Activated CD8-positive, alpha-beta T cell treated with anti-CD3 and anti-CD28 coated beads, Interleukin-2, amount 10 ng/mL, durations not matched to agents 7 days and 5 days (primary cell): ENCODE results near the gene UCN2. TPM values are rescaled to one million over a fixed set of nuclear protein-coding genes. Genes with fewer than 3 reads are reported as not detected.
"Not testable (repeated sequence)": the region's sequence is repeated elsewhere in the genome, so short reads cannot be mapped to it uniquely, and the experiment has no call there.

Source experiments
- ATAC-seq: fragments of 150-1000 bp; cut with Tn5 transposase; one replicate; pipeline ENCODE4 v1.10.0; 2021; ENCODE audit warnings: moderate library complexity
- CTCF ChIA-PET: fragments of 350-600 bp; sonication (Branson Sonifier 250); formaldehyde crosslinking; loops from one replicate; lab custom pipeline; 2021; ENCODE audit warnings: antibody characterized with exemption; lab: Charles Lee
- POLR2A ChIA-PET: fragments of 350-600 bp; sonication (Branson Sonifier 250); formaldehyde crosslinking; loops from one replicate; lab custom pipeline; 2021; ENCODE audit warnings: antibody characterized with exemption; lab: Charles Lee
- DNase-seq: peaks from one replicate; pipeline ENCODE4 v3.0.0-alpha.2; 2020
- H3K27ac Mint-ChIP-seq: one replicate; pipeline ENCODE4 v1.8.0; 2021; ENCODE audit warnings: mild to moderate bottlenecking, mixed read lengths
- H3K27me3 Mint-ChIP-seq: one replicate; pipeline ENCODE4 v1.8.0; 2021; ENCODE audit warnings: low read depth, mixed read lengths
- H3K36me3 Mint-ChIP-seq: one replicate; pipeline ENCODE4 v1.8.0; 2021; ENCODE audit warnings: low read depth, mixed read lengths
- H3K4me1 Mint-ChIP-seq: one replicate; pipeline ENCODE4 v1.8.0; 2021; ENCODE audit warnings: low read depth, mixed read lengths
- H3K4me3 Mint-ChIP-seq: one replicate; pipeline ENCODE4 v1.8.0; 2021; ENCODE audit warnings: mild to moderate bottlenecking, mixed read lengths
- H3K9me3 Mint-ChIP-seq: one replicate; pipeline ENCODE4 v1.8.0; 2022; ENCODE audit warnings: mixed read lengths; ENCODE audit not compliant: insufficient read depth
- total RNA-seq, 2 experiments: library from RNA; stranded (reverse); gene quantifications; one replicate each; pipeline ENCODE4 v1.2.3, GENCODE V29; 2021

UCN2 gene
- total RNA-seq, 2 experiments from 2014 or later: not detected

DNA sequence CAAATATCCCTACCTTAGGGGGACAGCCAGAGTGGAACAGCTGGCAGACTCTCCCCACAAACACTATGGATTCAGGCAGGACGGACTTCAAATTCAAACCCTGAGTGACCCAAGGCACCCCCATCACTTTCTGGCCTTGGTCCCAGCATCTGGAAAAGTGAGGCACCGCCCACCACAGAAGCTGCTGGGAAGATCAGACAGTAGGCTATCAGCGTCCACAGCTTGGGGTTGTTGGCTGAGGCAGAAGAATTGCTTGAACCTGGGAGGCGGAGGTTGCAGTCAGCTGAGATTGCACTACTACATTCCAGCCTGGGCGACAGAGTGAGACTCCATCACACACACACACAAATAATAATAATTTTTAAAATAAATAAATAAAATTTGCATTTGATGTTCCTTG lies 15.5 kb downstream of the UCN2 start:
- no peaks in the 10 kb centered on the region for H3K27me3 Mint-ChIP-seq
- H3K36me3 Mint-ChIP-seq: peaks cover 49% of the 10 kb centered on the region
- no peaks in the 10 kb centered on the region for H3K9me3 Mint-ChIP-seq
- H3K27ac Mint-ChIP-seq: no peak overlapping the region
- no peak for DNase-seq
- peaks cover 19% of the 10 kb centered on the region for H3K4me1 Mint-ChIP-seq
- POLR2A ChIA-PET: interaction anchor here (1.4 kb wide), 1 partner anchor 79 kb away, joined by 3 read pairs; no protein-coding TSS in a partner anchor
- H3K4me3 Mint-ChIP-seq: no peak overlapping the region
- no peak for ATAC-seq
- CTCF ChIA-PET: interaction anchor here (0.6 to 15.5 kb wide), 11 partner anchors 11 to 279 kb away, joined by 3 to 179 read pairs (median 10); partner anchors contain the start of genes CCDC51, PFKFB4 and TMA7

GRCh38 chr3:48546203-48546829 lies 17.3 kb downstream of the UCN2 start:
- no peak for ATAC-seq
- H3K9me3 Mint-ChIP-seq: no peaks in the 10 kb centered on the region
- ChIA-PET POLR2A (interaction anchor here (0.7 kb wide), 1 partner anchor 107 kb away, joined by 3 read pairs; the partner anchor contains the start of genes CCDC51 and TMA7), CTCF (interaction anchor here (0.6 to 3.7 kb wide), 7 partner anchors 16 to 352 kb away, joined by 3 to 31 read pairs (median 6); partner anchors contain the start of genes CCDC51 and TMA7)
- peaks cover 48% of the 10 kb centered on the region for H3K36me3 Mint-ChIP-seq
- H3K27ac Mint-ChIP-seq: peak overlapping the region; percentile 28
- no peaks in the 10 kb centered on the region for H3K27me3 Mint-ChIP-seq
- H3K4me1 Mint-ChIP-seq: peaks cover 16% of the 10 kb centered on the region
- no peak overlapping the region for H3K4me3 Mint-ChIP-seq
- DNase-seq: no peak

- CTCF ChIA-PET: interaction anchor here (1.3 to 3.1 kb wide), 2 partner anchors 71 to 143 kb away, joined by 4 to 23 read pairs; no protein-coding TSS in a partner anchor
- H3K4me1 Mint-ChIP-seq: peaks cover 6% of the 10 kb centered on the region
- H3K27me3 Mint-ChIP-seq: no peaks in the 10 kb centered on the region
Observed at GRCh38 chr3:48544141-48544540, 19.4 kb downstream of the UCN2 start.

GRCh38 chr3:48543271-48543866 lies 20.2 kb downstream of the UCN2 start:
- Mint-ChIP-seq H3K4me1 (peaks cover under 1% of the 10 kb centered on the region), H3K36me3 (peaks cover 43% of the 10 kb centered on the region), H3K27me3 (no peaks in the 10 kb centered on the region), H3K27ac (no peak overlapping the region), H3K9me3 (no peaks in the 10 kb centered on the region), H3K4me3 (no peak overlapping the region)
- ChIA-PET POLR2A (no interaction called here), CTCF (no interaction called here)
- ATAC-seq: no peak
- no peak for DNase-seq

More at GRCh38 chr3:48544141-48544540, 19.4 kb downstream of the UCN2 start:
- DNase-seq: no peak
- H3K36me3 Mint-ChIP-seq: peaks cover 42% of the 10 kb centered on the region
- POLR2A ChIA-PET: no interaction called here
- no peak overlapping the region for H3K27ac Mint-ChIP-seq
- ATAC-seq: no peak
- H3K9me3 Mint-ChIP-seq: no peaks in the 10 kb centered on the region
- H3K4me3 Mint-ChIP-seq: no peak overlapping the region

DNA sequence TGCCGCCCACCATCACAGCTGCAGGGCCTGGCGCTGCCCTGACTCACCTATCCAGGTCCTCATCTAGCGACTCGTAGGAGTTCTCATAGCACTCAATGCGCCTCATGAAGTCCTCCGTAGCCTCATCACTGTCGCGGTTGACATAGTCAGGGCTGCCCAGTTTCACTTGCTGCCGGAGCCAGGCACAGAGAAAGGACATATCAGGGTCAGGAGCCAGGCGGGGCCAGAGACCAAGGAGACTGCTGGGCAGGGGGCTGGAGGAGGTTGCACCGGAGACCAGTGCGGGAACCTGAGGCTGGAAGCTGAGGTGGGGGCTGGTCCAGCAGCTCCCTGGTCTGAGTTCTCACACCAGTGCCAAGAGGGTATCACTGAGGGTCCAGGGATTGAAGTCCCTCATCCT lies 25.1 kb downstream of the UCN2 start:
- no peak overlapping the region for H3K27ac Mint-ChIP-seq
- no peaks in the 10 kb centered on the region for H3K27me3 Mint-ChIP-seq
- ATAC-seq (no peak), DNase-seq (no peak)
- H3K4me3 Mint-ChIP-seq: no peak overlapping the region
- ChIA-PET CTCF (no interaction called here), POLR2A (interaction anchor here (0.6 kb wide), 1 partner anchor 46 kb away, joined by 3 read pairs; no protein-coding TSS in a partner anchor)
- H3K4me1 Mint-ChIP-seq: peaks cover 8% of the 10 kb centered on the region
- no peaks in the 10 kb centered on the region for H3K9me3 Mint-ChIP-seq
- H3K36me3 Mint-ChIP-seq: peaks cover 45% of the 10 kb centered on the region

GRCh38 chr3:48536785-48537184 lies 26.8 kb downstream of the UCN2 start:
- H3K27me3 Mint-ChIP-seq: no peaks in the 10 kb centered on the region
- H3K4me1 Mint-ChIP-seq: peaks cover 10% of the 10 kb centered on the region
- DNase-seq (no peak), ATAC-seq (no peak)
- CTCF ChIA-PET: interaction anchor here (0.9 to 1.7 kb wide), 2 partner anchors 12 to 101 kb away, joined by 3 to 6 read pairs; no protein-coding TSS in a partner anchor
- no peaks in the 10 kb centered on the region for H3K9me3 Mint-ChIP-seq
- POLR2A ChIA-PET: interaction anchor here (1.2 kb wide), 1 partner anchor 58 kb away, joined by 3 read pairs; no protein-coding TSS in a partner anchor
- no peak overlapping the region for H3K4me3 Mint-ChIP-seq
- H3K27ac Mint-ChIP-seq: no peak overlapping the region
- peaks cover 48% of the 10 kb centered on the region for H3K36me3 Mint-ChIP-seq

DNA sequence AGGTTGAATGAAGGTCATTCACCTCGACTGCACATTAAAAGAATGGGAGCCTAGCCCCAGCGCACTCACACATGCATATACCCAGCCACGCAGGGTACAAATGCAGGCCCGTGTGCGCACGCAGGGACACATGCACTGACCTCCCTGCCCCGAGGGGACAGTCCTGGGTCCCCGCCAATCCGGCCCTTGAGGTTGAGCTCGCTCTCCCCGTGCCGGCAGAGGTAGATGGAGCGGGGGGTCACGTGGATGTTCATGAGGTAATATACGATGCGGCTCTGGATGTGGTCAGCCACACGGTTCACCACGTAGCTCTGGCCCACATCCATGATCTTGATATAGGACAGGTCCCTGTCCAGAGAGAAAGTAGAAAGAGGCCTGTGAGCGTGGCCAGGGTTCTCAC lies 27.5 kb downstream of the UCN2 start:
- DNase-seq (no peak), ATAC-seq (no peak)
- Mint-ChIP-seq H3K4me3 (no peak overlapping the region), H3K9me3 (no peaks in the 10 kb centered on the region), H3K4me1 (peaks cover 10% of the 10 kb centered on the region), H3K27ac (no peak overlapping the region), H3K27me3 (no peaks in the 10 kb centered on the region), H3K36me3 (peaks cover 50% of the 10 kb centered on the region)
- POLR2A ChIA-PET: interaction anchor here (1.2 kb wide), 1 partner anchor 57 kb away, joined by 3 read pairs; no protein-coding TSS in a partner anchor
- CTCF ChIA-PET: interaction anchor here (1.7 kb wide), 1 partner anchor 13 kb away, joined by 6 read pairs; no protein-coding TSS in a partner anchor

DNA sequence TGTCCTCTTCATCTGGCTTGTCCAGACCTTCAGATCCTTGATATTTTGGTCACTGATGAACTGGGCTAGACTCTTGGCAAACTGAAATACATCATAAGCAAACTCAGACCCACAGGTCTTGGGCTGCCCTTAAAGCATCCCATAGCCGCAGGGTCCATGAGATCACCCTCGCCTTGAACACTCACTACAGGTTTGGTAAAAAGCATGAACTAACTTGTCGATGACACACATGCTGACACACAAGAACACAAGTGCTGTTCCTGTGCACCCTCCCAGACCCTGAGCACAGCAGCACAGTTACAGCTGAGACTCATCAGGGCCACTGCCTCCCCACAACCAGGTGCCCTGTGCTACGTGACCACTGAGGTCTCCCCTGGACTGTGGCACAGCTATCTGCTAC lies 28.0 kb downstream of the UCN2 start:
- Mint-ChIP-seq H3K9me3 (no peaks in the 10 kb centered on the region), H3K4me1 (peaks cover 10% of the 10 kb centered on the region), H3K27me3 (no peaks in the 10 kb centered on the region), H3K36me3 (peaks cover 51% of the 10 kb centered on the region), H3K4me3 (no peak overlapping the region), H3K27ac (no peak overlapping the region)
- DNase-seq: no peak
- ATAC-seq: no peak
- CTCF ChIA-PET: interaction anchor here (1.0 to 1.7 kb wide), 2 partner anchors 13 to 20 kb away, joined by 3 to 6 read pairs; no protein-coding TSS in a partner anchor
- POLR2A ChIA-PET: no interaction called here

DNA sequence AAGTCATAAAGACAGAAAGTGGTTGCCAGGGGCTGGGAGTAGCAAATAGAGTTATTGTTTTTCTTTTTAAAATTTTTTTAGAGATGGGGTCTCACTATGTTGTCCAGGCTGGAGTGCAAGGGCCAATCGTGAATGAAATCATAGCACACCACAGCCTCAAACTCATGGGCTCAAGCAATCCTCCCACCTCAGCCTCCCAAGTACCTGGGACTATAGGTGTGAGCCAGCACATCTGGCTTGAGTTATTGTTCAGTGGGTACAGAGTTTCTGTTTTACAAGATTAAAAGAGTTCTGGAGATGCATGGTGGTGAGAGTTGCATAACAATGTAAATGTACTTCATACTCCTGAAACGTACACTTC lies 30.6 kb downstream of the UCN2 start:
- POLR2A ChIA-PET: no interaction called here
- Mint-ChIP-seq H3K4me1 (peaks cover 10% of the 10 kb centered on the region), H3K4me3 (no peak overlapping the region), H3K9me3 (no peaks in the 10 kb centered on the region), H3K36me3 (peaks cover 54% of the 10 kb centered on the region), H3K27me3 (no peaks in the 10 kb centered on the region), H3K27ac (no peak overlapping the region)
- ATAC-seq: no peak
- CTCF ChIA-PET: interaction anchor here (1.0 to 5.9 kb wide), 5 partner anchors 16 to 97 kb away, joined by 3 to 33 read pairs (median 4); no protein-coding TSS in a partner anchor
- no peak for DNase-seq

GRCh38 chr3:48532271-48532976 lies 31.2 kb downstream of the UCN2 start:
- ChIA-PET CTCF (interaction anchor here (1.0 to 5.9 kb wide), 3 partner anchors 17 to 96 kb away, joined by 4 to 33 read pairs (median 6); no protein-coding TSS in a partner anchor), POLR2A (no interaction called here)
- Mint-ChIP-seq H3K36me3 (peaks cover 55% of the 10 kb centered on the region), H3K4me3 (no peak overlapping the region), H3K4me1 (peaks cover 10% of the 10 kb centered on the region), H3K27me3 (no peaks in the 10 kb centered on the region), H3K9me3 (no peaks in the 10 kb centered on the region), H3K27ac (no peak overlapping the region)
- no peak for ATAC-seq
- DNase-seq: no peak

DNA sequence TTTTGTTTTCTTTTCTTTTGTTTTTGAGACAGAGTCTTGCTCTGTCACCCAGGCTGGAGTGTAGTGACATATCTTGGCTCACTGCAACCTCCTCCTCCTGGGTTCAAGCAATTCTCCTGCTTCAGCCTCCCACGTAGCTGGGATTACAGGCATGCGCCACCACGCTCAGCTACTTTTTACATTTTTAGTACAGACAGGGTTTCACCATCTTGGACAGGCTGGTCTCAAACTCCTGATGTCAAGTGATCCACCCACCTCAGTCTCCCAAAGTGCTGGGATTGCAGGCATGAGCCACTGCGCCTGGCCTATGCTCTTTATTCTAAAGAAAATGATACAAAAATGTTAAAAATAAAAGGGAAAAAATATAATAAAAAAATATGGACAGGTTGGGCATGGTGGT lies 32.9 kb downstream of the UCN2 start:
- H3K9me3 Mint-ChIP-seq, ATAC-seq, POLR2A ChIA-PET, H3K4me3 Mint-ChIP-seq, H3K27me3 Mint-ChIP-seq, DNase-seq, H3K27ac Mint-ChIP-seq: not testable (repeated sequence)
- peaks cover 10% of the 10 kb centered on the region for H3K4me1 Mint-ChIP-seq
- H3K36me3 Mint-ChIP-seq: peaks cover 52% of the 10 kb centered on the region
- CTCF ChIA-PET: interaction anchor here (1.2 to 5.9 kb wide), 2 partner anchors 16 to 95 kb away, joined by 3 to 33 read pairs; no protein-coding TSS in a partner anchor
